T-helper 1 cell treated with Interleukin-12 subunit alpha and Interleukin-12 subunit beta and Interleukin-4 antibody, amounts not matched to agents 30 μg/mL and 1 μg/mL, for 36 hours (primary cell): ENCODE measurements around the gene TAF11L11.
"Not testable (repeated sequence)": the region's sequence is repeated elsewhere in the genome, so short reads cannot be mapped to it uniquely, and the experiment has no call there.

Experiments used
- H3K27ac Mint-ChIP-seq: one replicate; pipeline ENCODE4 v1.8.0; 2021; ENCODE audit warnings: mild to moderate bottlenecking, mixed read lengths
- H3K27me3 Mint-ChIP-seq: one replicate; pipeline ENCODE4 v1.8.0; 2021; ENCODE audit warnings: low read depth, mixed read lengths
- H3K36me3 Mint-ChIP-seq: one replicate; pipeline ENCODE4 v1.8.0; 2021; ENCODE audit warnings: low read depth, mixed read lengths
- H3K4me1 Mint-ChIP-seq: one replicate; pipeline ENCODE4 v1.8.0; 2021; ENCODE audit warnings: low read depth, mixed read lengths
- H3K4me3 Mint-ChIP-seq: one replicate; pipeline ENCODE4 v1.8.0; 2021; ENCODE audit warnings: mild to moderate bottlenecking, moderate library complexity, mixed read lengths
- H3K9me3 Mint-ChIP-seq: one replicate; pipeline ENCODE4 v1.8.0; 2021; ENCODE audit warnings: mixed read lengths

Gene TAF11L11

GRCh38 chr5:17655201-17655759, 51.3 kb downstream of the TAF11L11 start:
- H3K27ac Mint-ChIP-seq, H3K4me1 Mint-ChIP-seq, H3K36me3 Mint-ChIP-seq, H3K4me3 Mint-ChIP-seq, H3K27me3 Mint-ChIP-seq: not testable (repeated sequence)
- H3K9me3 Mint-ChIP-seq = peaks cover 26% of the 10 kb centered on the region
